NCI-H187 treated with DMSO at 0.1 percent for 48 hours (cell line): ENCODE results near the gene SSR1.
"Not testable (repeated sequence)": the region's sequence is repeated elsewhere in the genome, so short reads cannot be mapped to it uniquely, and the experiment has no call there.

ENCODE experiments used
- DNase-seq: peaks from one replicate; lab custom pipeline; 2025; lab: John Stamatoyannopoulos, UW

The SSR1 gene

GRCh38 chr6:7276199-7276524 lies 36.8 kb downstream of the SSR1 start:
- no peak for DNase-seq

DNA sequence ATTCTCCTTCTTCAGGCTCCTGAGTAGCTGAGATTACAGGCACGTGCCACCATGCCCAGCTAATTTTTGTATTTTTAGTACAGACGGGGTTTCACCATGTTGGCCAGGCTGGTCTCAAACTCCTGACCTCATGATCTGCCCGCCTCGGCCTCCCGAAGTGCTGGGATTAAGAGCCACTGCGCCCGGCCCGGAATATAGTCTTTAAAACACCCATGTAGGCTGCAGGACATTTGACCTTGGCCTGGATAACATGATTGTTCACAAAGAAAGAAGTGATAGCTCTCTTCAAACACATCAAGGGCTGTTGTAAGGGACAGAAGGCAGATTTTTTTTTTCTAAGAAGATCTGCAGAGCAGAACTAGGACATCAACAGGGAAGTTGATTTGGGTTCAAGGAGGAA lies 38.5 kb downstream of the SSR1 start:
- not testable (repeated sequence) for DNase-seq

DNA sequence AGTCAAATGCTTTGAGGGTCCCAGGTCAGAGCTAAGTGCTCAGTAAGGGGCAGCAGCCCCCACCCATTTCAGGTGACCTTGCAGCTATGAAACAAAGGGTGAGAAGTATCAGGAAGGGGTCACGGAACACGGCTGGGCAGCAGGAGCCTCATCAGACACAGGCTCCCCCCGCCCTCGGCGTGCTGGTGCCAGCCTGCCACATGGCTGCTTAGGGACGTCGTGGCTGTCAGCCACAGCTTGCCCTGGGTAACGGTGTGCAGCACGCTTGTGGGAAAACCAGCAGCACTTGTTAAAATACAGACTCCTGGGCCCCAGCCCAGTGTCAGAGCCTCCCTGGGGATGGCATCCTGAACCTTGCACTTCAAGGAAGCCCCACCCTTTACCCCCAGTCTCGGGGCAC lies 39.3 kb downstream of the SSR1 start:
- DNase-seq, result no peak

GRCh38 chr6:7271205-7271534 lies 41.8 kb downstream of the SSR1 start:
- no peak for DNase-seq

- DNase-seq, result no peak
Observed at GRCh38 chr6:7270320-7271204, 42.4 kb downstream of the SSR1 start.

DNA sequence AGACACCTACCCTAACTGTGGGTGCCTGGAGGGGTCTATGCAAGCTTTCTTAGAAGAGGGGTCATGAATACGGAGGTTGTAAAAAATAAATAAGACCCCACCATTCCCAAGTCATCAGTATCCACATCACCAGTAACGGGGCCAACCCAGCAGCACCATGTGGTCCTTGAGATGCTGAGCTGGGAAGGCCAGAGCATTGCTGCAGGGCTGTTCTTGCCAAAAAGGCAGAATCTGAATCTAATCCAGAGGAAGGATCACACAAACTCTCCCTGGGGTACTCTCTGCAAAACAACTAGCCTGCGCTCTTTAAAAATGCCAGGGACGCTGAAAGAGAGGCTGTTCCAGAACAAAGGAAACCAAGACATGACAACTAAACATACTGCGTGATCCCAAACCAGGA lies 43.2 kb downstream of the SSR1 start:
- no peak for DNase-seq

DNA sequence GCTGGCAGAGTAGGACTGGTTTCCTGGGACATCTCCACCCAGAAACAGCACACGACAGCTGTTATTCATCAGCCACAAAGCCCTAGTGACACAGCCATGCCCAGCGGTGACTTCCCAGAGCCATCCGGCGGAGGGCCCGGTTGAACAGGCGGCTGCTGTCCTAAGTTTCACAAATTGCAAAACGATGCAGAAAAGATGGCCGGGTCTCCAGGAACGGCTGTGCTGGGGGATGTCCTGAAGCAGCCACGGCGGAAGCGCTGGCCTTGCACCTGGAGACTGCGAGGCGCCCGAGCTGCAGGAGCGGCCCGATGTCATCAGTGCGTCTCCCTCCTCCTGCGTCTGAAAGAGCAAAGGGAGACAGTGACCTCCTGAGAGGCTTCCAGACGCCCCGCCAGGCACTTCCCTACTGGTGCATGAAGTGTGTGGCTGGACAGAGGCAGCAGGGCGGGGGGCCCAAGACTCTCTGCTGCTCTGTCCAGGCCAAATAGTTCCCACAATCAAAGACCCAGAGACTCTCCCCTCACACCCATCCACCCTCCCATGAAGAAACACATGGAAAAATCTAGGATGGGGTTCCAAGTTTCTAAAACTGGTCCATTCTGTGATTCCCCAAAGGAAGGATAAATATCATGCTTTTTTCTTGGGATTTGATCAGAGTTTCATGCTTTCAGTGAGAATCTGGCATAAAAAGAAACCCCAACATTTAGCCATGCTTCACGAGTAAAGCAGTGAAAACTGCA lies 44.0 kb downstream of the SSR1 start:
- DNase-seq, result no peak

GRCh38 chr6:7268362-7268761 lies 44.6 kb downstream of the SSR1 start:
- DNase-seq, result no peak

DNA sequence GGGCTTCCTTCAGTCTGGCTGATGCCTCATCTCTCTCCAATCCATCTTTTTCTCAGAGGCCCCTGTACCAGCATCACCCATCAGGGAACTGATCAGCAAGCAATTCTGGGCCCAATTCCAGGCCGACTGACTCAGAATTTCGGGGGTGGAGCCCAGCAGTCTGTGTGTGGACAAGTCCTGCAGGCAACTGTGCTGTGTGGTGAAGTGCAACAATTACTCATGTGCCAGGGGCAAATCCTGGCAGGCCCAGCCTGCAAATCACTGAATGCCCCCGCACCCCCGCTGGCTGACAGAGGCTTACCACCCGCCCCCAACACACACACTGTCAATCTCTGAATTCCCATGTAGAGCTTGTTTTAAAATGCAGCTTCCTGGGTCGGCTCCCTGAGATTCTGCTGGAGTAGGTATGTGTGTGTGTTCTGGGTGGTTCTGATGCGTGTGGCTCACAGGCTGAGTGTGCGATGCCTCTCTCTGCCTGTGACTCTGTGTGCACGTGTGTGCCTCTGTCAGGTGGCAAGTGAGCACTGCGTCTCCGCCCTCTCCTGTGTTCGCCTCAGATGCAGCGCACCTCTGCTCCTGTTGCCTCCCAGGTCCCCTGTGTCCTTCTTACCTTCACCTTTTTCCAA lies 45.4 kb downstream of the SSR1 start:
- no peak for DNase-seq

GRCh38 chr6:7267071-7267465 lies 45.9 kb downstream of the SSR1 start:
- DNase-seq, result no peak

DNA sequence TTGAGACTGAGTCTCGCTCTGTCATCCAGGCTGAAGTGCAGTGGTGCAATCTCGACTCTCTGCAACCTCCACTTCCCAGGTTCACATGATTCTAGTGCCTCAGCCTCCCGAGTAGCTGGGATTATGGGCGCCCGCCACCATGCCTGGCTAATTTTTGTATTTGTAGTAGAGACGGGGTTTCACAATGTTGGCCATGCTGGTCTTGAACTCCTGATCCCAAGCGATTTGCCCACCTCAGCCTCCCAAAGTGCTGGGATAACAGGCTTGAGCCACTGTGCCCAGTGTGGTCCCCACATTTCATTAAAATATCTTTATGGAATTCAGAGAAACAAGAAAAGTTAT lies 47.6 kb downstream of the SSR1 start:
- DNase-seq, result not testable (repeated sequence)

DNA sequence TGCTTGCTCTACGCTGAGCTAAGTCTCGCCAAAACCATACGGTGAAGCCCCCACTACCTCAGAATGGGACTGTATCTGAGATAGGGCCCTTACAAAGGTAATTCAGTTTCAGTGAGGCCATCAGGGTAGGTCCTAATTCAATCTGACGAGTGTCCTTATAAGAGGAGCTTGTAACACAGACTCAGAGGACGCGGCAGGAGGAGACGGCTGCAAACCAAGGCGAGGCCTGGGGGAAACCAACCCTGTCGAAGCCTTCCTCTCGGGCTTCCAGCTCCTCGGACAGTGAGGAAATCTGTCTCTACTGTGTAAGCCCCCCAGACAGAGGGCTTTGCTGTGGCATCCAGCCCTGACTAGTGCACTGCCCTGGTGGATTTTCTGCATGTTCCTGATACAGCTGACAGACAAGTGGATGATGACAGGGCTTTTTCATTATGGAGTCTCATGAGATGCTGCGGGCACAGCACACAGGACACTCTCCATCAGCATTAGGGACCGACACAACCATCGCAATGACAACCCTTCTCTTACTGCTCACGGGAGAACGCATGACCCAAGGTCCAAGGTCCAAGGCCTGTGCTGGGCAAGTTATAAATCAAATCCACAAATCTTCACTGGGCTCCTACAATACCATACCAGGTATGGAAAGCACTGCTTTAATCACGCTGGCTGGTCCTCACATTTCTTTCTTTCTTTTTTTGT lies 48.2 kb downstream of the SSR1 start:
- no peak for DNase-seq

DNA sequence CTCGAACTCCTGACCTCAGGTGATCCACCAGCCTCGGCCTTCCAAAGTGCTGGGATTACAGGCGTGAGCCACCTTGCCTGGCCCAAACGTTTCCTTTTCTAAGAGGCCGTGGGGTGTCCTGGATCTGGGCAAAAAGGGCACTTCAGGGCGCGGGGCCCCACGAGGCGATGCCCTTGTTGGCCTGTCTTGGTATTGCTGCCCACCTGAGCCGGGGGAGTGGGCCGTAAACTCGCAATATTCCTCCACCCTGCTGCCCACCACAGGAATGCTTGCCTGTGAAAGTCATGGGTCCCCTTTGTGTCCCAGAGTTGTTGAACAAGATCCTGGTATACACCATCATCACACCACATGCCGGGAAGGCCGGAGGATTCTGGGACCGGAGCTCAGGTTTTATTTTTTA lies 49.0 kb downstream of the SSR1 start:
- no peak for DNase-seq

DNA sequence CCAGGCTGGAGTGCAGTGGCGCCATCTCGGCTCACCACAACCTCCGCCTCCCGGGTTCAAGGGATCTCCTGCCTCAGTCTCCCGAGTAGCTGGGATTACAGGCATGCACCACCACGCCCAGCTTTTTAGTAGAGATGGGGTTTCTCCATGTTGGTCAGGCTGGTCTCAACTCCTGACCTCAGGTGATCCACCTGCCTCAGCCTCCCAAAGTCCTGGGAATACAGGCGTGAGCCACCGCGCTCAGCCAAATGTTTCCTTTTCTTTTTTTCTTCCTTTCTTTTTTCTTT lies 49.5 kb downstream of the SSR1 start:
- DNase-seq, result not testable (repeated sequence)

- no peak for DNase-seq
Observed at GRCh38 chr6:7262746-7263518, 50.1 kb downstream of the SSR1 start.

GRCh38 chr6:7261852-7262461 lies 51.0 kb downstream of the SSR1 start:
- no peak for DNase-seq

DNA sequence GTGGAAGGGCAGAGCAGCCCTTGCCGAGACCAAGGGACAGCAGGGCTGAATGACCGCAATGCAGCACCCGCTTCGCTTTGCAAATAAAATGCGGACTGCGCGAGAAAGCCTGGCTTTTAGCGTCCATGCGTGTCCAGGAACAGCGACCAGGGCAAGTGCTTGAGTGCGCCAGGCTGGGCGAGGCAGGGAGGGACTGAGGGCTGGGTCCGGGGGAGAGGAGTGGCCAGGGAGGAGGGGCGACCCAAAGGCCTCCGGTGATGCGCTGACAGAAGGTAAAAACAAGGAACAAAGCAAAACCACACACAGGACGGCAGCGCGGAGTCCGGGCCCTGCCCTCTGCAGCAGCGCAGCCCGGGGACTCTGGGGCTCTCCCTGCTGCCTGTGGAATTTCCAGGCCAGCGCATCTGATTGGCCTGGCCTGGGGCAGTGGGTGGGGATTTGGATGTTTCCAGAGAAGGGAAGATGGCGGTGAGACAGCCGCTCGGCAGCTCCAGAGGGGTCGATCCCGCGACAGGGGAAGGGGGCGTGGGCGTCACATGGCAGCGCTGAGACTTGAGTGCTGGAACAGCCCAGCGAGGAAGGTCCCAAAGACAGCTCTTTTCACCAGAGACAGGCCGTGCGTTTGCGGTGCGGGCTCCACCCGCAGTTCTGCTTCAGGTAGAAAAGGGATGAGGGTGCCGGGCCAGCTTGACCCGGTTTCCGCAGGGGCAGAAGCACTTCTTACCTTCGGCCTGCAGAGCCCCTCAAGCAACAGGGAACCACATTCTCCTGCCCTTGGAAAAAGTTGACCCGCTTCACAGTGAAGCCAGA lies 51.8 kb downstream of the SSR1 start:
- DNase-seq, result peak; percentile 66

- no peak for DNase-seq
Observed at GRCh38 chr6:7260291-7261031, 52.5 kb downstream of the SSR1 start.

DNA sequence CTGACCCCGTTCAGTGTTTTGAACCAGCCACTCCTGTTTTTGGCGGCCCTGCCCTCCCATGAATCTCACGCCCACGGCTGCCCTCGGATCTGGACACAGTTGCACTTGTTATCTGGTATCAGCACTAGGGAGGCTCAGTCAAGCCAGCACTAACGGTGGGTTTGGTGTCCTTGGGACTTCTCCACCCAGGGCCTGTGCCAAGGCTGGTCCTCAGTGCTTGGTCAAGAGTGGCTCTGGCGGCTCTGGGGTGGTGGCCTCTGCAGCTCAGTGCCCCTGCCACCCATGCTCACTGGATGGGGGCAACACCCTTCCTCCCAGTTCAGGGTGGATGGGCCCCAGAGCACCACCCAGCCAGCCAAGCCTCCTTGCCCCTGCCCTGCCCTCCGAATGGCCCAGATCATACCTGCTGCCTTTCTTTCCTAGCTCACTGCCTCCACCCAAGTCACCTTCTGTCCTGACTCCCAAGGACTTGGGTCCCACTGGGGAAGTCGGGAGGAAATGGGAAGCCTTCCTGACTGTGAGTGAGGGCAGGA lies 54.7 kb downstream of the SSR1 start:
- DNase-seq, result no peak
